IPS DF 4.7 (cell line): ENCODE measurements around the gene DNAH8.
"Not testable (repeated sequence)": the region's sequence is repeated elsewhere in the genome, so short reads cannot be mapped to it uniquely, and the experiment has no call there.

ENCODE experiments used
- DNase-seq: peaks from one replicate; pipeline ENCODE4 v3.0.0-alpha.2; 2013; ENCODE audit warnings: low spot score; ENCODE audit errors: extremely low read depth

DNAH8 gene

GRCh38 chr6:38882157-38882556 lies 167.0 kb downstream of the DNAH8 start:
- DNase-seq = no peak

GRCh38 chr6:38897507-38897906 lies 182.4 kb downstream of the DNAH8 start:
- DNase-seq = no peak

GRCh38 chr6:38901802-38902522 lies 186.9 kb downstream of the DNAH8 start:
- no peak for DNase-seq

GRCh38 chr6:38906582-38906981 lies 191.5 kb downstream of the DNAH8 start:
- no peak for DNase-seq

- DNase-seq = no peak
Observed at GRCh38 chr6:38907264-38907663, 192.2 kb downstream of the DNAH8 start.

- DNase-seq = no peak
Observed at GRCh38 chr6:38909015-38909730, 194.1 kb downstream of the DNAH8 start.

- DNase-seq = no peak
Observed at GRCh38 chr6:38910207-38910606, 195.1 kb downstream of the DNAH8 start.

GRCh38 chr6:38912378-38912777 lies 197.3 kb downstream of the DNAH8 start:
- DNase-seq = no peak

GRCh38 chr6:38915205-38915925 lies 200.3 kb downstream of the DNAH8 start:
- DNase-seq = no peak

GRCh38 chr6:38921540-38921939 lies 206.4 kb downstream of the DNAH8 start:
- not testable (repeated sequence) for DNase-seq

- no peak for DNase-seq
Observed at GRCh38 chr6:38924791-38925509, 209.8 kb downstream of the DNAH8 start.

- no peak for DNase-seq
Observed at GRCh38 chr6:38929560-38929959, 214.4 kb downstream of the DNAH8 start.

GRCh38 chr6:38933426-38933825 lies 218.3 kb downstream of the DNAH8 start:
- no peak for DNase-seq

GRCh38 chr6:38935051-38935450 lies 219.9 kb downstream of the DNAH8 start:
- DNase-seq = no peak

GRCh38 chr6:38937839-38938613 lies 222.9 kb downstream of the DNAH8 start:
- no peak for DNase-seq

- no peak for DNase-seq
Observed at GRCh38 chr6:38938741-38939140, 223.6 kb downstream of the DNAH8 start.

GRCh38 chr6:38942442-38942841 lies 227.3 kb downstream of the DNAH8 start:
- no peak for DNase-seq

- DNase-seq = no peak
Observed at GRCh38 chr6:38942965-38943364, 227.9 kb downstream of the DNAH8 start.

- DNase-seq = no peak
Observed at GRCh38 chr6:38943964-38944363, 228.9 kb downstream of the DNAH8 start.

GRCh38 chr6:38944655-38945279 lies 229.7 kb downstream of the DNAH8 start:
- no peak for DNase-seq
